ENCODE data around the gene CYTH3.

Gene CYTH3

GRCh38 chr7:6163402-6163801 lies 109.0 kb downstream of the CYTH3 start:
- Histone ChIP-seq H3K27me3 (ENCODE audit: control insufficient read depth in 1 of 2, insufficient read depth in 2 of 2, low read length in 2 of 2) (no peaks in the 10 kb centered on the region), H3K4me3 (ENCODE audit: low read depth in 1 of 2, low read length in 2 of 2) (no peak overlapping the region), H3K9me3 (ENCODE audit: control insufficient read depth in 1 of 2, low read length in 2 of 2) (no peaks in the 10 kb centered on the region), H3K9ac (ENCODE audit: low read depth in 1 of 2, low read length in 2 of 2) (no peak overlapping the region), H3K27ac (ENCODE audit: low read depth, low read length) (no peak overlapping the region), H3K36me3 (ENCODE audit: control insufficient read depth in 1 of 2, insufficient read depth in 2 of 2, low read length in 2 of 2) (peaks cover 24 to 59% of the 10 kb centered on the region in 2 donors), H3K4me1 (ENCODE audit: control insufficient read depth in 1 of 2, insufficient read depth in 2 of 2, low read length in 2 of 2) (peaks cover 0 to 7% of the 10 kb centered on the region in 2 donors)

- no peak overlapping the region for H3K4me3 ChIP-seq (ENCODE audit: low read depth in 1 of 2, low read length in 2 of 2)
- no peak overlapping the region for H3K27ac ChIP-seq (ENCODE audit: low read depth, low read length)
- peaks cover 0 to 7% of the 10 kb centered on the region in 2 donors for H3K4me1 ChIP-seq (ENCODE audit: control insufficient read depth in 1 of 2, insufficient read depth in 2 of 2, low read length in 2 of 2)
- no peaks in the 10 kb centered on the region for H3K27me3 ChIP-seq (ENCODE audit: control insufficient read depth in 1 of 2, insufficient read depth in 2 of 2, low read length in 2 of 2)
- no peaks in the 10 kb centered on the region for H3K9me3 ChIP-seq (ENCODE audit: control insufficient read depth in 1 of 2, low read length in 2 of 2)
- no peak overlapping the region for H3K9ac ChIP-seq (ENCODE audit: low read depth in 1 of 2, low read length in 2 of 2)
- peaks cover 22 to 58% of the 10 kb centered on the region in 2 donors for H3K36me3 ChIP-seq (ENCODE audit: control insufficient read depth in 1 of 2, insufficient read depth in 2 of 2, low read length in 2 of 2)
Measured at GRCh38 chr7:6162650-6163366, 109.6 kb downstream of the CYTH3 start.

DNA sequence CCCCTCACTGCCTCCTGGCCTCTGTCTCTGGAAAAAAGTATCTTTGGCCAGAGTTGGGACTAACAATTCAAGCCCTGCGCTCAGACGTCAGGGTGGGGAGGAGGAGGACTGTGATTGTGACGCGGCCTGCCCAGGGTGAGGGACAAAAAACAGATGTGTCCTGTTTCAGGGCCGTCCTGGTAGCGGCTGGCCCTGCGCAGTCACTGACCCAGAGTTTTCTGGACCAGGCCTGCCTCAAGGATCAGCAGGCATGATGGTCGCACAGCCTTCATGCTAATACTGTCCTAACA lies 110.1 kb downstream of the CYTH3 start:
- peaks cover 0 to 7% of the 10 kb centered on the region in 2 donors for H3K4me1 ChIP-seq (ENCODE audit: control insufficient read depth in 1 of 2, insufficient read depth in 2 of 2, low read length in 2 of 2)
- no peaks in the 10 kb centered on the region for H3K9me3 ChIP-seq (ENCODE audit: control insufficient read depth in 1 of 2, low read length in 2 of 2)
- peak overlapping the region; percentile 38 for H3K27ac ChIP-seq (ENCODE audit: low read depth, low read length)
- no peak overlapping the region for H3K4me3 ChIP-seq (ENCODE audit: low read depth in 1 of 2, low read length in 2 of 2)
- H3K27me3 ChIP-seq (ENCODE audit: control insufficient read depth in 1 of 2, insufficient read depth in 2 of 2, low read length in 2 of 2), result no peaks in the 10 kb centered on the region
- no peak overlapping the region for H3K9ac ChIP-seq (ENCODE audit: low read depth in 1 of 2, low read length in 2 of 2)
- H3K36me3 ChIP-seq (ENCODE audit: control insufficient read depth in 1 of 2, insufficient read depth in 2 of 2, low read length in 2 of 2), result peaks cover 22 to 60% of the 10 kb centered on the region in 2 donors

DNA sequence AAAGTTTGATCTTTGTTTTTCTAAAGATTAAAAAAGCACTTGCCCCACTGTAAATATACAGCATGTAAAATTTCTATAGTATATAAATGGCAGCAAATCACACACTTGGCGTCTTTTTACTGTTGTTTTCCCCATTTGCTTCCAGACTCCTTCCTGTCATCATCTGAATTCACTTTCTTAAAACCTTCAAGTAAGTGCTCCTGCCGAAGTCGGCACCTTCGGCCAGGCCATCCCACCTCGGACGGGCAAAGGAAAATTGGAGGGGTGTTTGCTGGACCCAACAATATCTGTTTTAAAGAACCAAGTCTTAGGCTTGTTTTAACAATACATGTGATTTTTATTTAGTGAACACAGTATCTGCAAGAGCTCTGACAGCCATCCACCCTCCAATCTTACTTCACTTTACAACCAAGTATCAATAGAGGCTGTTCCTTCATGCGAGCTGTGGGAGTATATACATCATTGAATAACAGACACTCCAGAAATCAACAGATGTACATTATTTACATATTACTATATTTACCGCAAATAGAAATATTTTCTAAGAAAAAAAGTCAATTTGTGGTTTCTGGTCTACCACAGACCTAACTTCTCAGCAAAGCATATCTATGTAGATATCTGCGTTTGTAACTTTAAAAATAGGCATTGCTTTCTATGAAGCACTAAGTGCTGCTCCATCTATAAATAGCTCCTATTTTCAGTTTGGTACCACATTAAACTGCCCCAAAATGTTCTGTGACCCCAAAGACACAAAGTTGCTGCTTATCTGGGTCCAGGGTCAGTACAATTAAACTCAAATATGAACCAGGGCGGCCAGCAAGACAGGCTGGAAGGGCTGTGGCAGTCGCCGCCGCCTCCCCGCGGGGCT lies 110.7 kb downstream of the CYTH3 start:
- Histone ChIP-seq H3K4me3 (ENCODE audit: low read depth in 1 of 2, low read length in 2 of 2) (no peak overlapping the region), H3K27ac (ENCODE audit: low read depth, low read length) (peak overlapping the region; percentile 38), H3K4me1 (ENCODE audit: control insufficient read depth in 1 of 2, insufficient read depth in 2 of 2, low read length in 2 of 2) (peaks cover 0 to 7% of the 10 kb centered on the region in 2 donors)

DNA sequence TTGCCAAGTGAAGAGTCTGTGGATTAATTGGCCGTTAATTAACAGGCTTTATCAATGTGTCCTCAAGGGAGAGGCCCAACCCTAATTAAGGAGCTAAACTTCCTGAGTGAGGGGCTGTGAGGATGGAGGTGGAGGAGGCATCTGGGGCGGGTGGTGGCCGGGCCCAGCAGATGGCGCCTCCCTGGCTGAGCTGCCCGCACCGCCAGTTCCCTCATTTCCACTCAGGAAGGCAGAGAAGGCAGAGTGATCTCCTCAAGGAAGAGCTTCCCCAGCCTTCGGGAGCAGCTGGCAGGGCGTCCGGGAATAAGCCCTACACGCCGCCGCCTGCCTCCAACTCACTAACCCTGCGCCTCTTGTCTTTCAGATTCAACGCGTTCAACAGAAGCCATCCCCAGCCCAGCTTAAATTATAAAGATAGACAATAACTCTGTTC lies 112.2 kb downstream of the CYTH3 start:
- Histone ChIP-seq H3K9me3 (ENCODE audit: control insufficient read depth in 1 of 2, low read length in 2 of 2) (no peaks in the 10 kb centered on the region), H3K36me3 (ENCODE audit: control insufficient read depth in 1 of 2, insufficient read depth in 2 of 2, low read length in 2 of 2) (peaks cover 27 to 71% of the 10 kb centered on the region in 2 donors), H3K27me3 (ENCODE audit: control insufficient read depth in 1 of 2, insufficient read depth in 2 of 2, low read length in 2 of 2) (no peaks in the 10 kb centered on the region), H3K27ac (ENCODE audit: low read depth, low read length) (no peak overlapping the region), H3K4me1 (ENCODE audit: control insufficient read depth in 1 of 2, insufficient read depth in 2 of 2, low read length in 2 of 2) (peaks cover 0 to 7% of the 10 kb centered on the region in 2 donors), H3K4me3 (ENCODE audit: low read depth in 1 of 2, low read length in 2 of 2) (no peak overlapping the region), H3K9ac (ENCODE audit: low read depth in 1 of 2, low read length in 2 of 2) (no peak overlapping the region)

More for the DNA sequence above, 110.7 kb downstream of the CYTH3 start:
- Histone ChIP-seq H3K9me3 (ENCODE audit: control insufficient read depth in 1 of 2, low read length in 2 of 2) (no peaks in the 10 kb centered on the region), H3K36me3 (ENCODE audit: control insufficient read depth in 1 of 2, insufficient read depth in 2 of 2, low read length in 2 of 2) (peaks cover 26 to 61% of the 10 kb centered on the region in 2 donors), H3K9ac (ENCODE audit: low read depth in 1 of 2, low read length in 2 of 2) (no peak overlapping the region), H3K27me3 (ENCODE audit: control insufficient read depth in 1 of 2, insufficient read depth in 2 of 2, low read length in 2 of 2) (no peaks in the 10 kb centered on the region)

- H3K27ac ChIP-seq (ENCODE audit: low read depth, low read length), result no peak overlapping the region
Measured at GRCh38 chr7:6159524-6160031, 112.8 kb downstream of the CYTH3 start.

DNA sequence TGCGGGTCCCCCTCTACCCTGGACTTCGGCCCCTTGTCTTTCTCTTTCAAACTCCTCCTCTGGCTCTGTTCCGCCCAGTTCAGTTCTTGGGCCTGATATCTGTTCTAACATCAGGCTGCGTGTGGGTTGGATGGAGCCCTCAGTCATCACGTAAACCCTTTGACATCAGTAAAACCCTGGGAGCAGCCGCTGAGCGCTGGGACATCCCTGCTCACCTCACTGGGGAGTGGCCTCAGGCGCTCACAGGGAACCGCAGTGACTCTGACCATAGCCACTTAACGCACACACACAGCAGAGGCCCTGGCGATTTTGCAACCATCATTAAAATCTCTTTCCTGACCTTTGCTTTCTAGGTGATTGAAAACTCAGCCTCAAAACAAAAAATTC lies 113.3 kb downstream of the CYTH3 start:
- Histone ChIP-seq H3K4me3 (ENCODE audit: low read depth in 1 of 2, low read length in 2 of 2) (no peak overlapping the region), H3K9ac (ENCODE audit: low read depth in 1 of 2, low read length in 2 of 2) (no peak overlapping the region), H3K36me3 (ENCODE audit: control insufficient read depth in 1 of 2, insufficient read depth in 2 of 2, low read length in 2 of 2) (peaks cover 27 to 69% of the 10 kb centered on the region in 2 donors), H3K27ac (ENCODE audit: low read depth, low read length) (no peak overlapping the region), H3K4me1 (ENCODE audit: control insufficient read depth in 1 of 2, insufficient read depth in 2 of 2, low read length in 2 of 2) (peaks cover 0 to 7% of the 10 kb centered on the region in 2 donors), H3K27me3 (ENCODE audit: control insufficient read depth in 1 of 2, insufficient read depth in 2 of 2, low read length in 2 of 2) (no peaks in the 10 kb centered on the region), H3K9me3 (ENCODE audit: control insufficient read depth in 1 of 2, low read length in 2 of 2) (no peaks in the 10 kb centered on the region)

More at GRCh38 chr7:6159524-6160031, 112.8 kb downstream of the CYTH3 start:
- peaks cover 27 to 72% of the 10 kb centered on the region in 2 donors for H3K36me3 ChIP-seq (ENCODE audit: control insufficient read depth in 1 of 2, insufficient read depth in 2 of 2, low read length in 2 of 2)
- H3K4me1 ChIP-seq (ENCODE audit: control insufficient read depth in 1 of 2, insufficient read depth in 2 of 2, low read length in 2 of 2), result peaks cover 0 to 7% of the 10 kb centered on the region in 2 donors
- no peaks in the 10 kb centered on the region for H3K27me3 ChIP-seq (ENCODE audit: control insufficient read depth in 1 of 2, insufficient read depth in 2 of 2, low read length in 2 of 2)
- H3K9ac ChIP-seq (ENCODE audit: low read depth in 1 of 2, low read length in 2 of 2), result no peak overlapping the region
- no peak overlapping the region for H3K4me3 ChIP-seq (ENCODE audit: low read depth in 1 of 2, low read length in 2 of 2)
- no peaks in the 10 kb centered on the region for H3K9me3 ChIP-seq (ENCODE audit: control insufficient read depth in 1 of 2, low read length in 2 of 2)

- Histone ChIP-seq H3K9me3 (ENCODE audit: control insufficient read depth in 1 of 2, low read length in 2 of 2) (no peaks in the 10 kb centered on the region), H3K9ac (ENCODE audit: low read depth in 1 of 2, low read length in 2 of 2) (no peak overlapping the region), H3K27me3 (ENCODE audit: control insufficient read depth in 1 of 2, insufficient read depth in 2 of 2, low read length in 2 of 2) (no peaks in the 10 kb centered on the region), H3K4me3 (ENCODE audit: low read depth in 1 of 2, low read length in 2 of 2) (no peak overlapping the region), H3K4me1 (ENCODE audit: control insufficient read depth in 1 of 2, insufficient read depth in 2 of 2, low read length in 2 of 2) (peaks cover 0 to 7% of the 10 kb centered on the region in 2 donors), H3K27ac (ENCODE audit: low read depth, low read length) (no peak overlapping the region), H3K36me3 (ENCODE audit: control insufficient read depth in 1 of 2, insufficient read depth in 2 of 2, low read length in 2 of 2) (peaks cover 24 to 65% of the 10 kb centered on the region in 2 donors)
Measured at GRCh38 chr7:6158424-6159096, 113.9 kb downstream of the CYTH3 start.

DNA sequence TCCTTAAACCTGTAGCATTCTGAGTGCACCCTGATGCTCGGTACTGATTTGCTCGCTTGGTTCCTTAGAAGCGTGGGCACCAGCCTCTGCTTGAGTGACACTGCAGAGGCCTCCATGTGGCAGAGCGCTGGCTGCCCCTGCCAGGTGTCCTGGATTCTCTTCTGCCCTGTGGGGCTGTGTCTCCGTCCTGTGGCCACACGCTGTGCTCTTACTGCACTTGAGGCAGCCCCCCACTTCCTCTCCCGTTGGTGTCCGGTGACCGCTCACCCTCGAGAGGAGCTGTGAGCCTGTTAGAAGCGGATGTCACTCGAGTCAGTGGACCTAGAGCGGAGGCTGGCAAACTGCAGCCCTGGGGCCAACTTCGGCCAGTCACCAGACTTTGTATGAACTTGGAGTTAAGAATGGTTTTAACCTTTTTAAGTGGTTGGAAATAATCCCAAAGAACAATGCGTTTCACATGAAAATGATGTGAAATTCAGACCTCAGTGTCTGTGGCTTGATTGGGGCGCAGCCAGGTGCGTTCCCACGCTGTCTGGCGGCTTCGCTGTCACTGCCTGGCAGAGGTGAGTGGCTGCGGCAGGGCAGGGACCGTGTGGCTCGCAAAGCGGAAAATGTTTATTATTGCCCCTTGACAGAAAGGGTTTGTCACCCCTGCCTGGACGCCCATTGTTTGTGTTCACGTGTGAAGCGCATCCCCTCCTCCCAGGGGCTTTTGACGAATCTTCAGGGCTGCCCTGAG lies 114.6 kb downstream of the CYTH3 start:
- Histone ChIP-seq H3K4me1 (ENCODE audit: control insufficient read depth in 1 of 2, insufficient read depth in 2 of 2, low read length in 2 of 2) (peaks cover 0 to 7% of the 10 kb centered on the region in 2 donors), H3K36me3 (ENCODE audit: control insufficient read depth in 1 of 2, insufficient read depth in 2 of 2, low read length in 2 of 2) (peaks cover 21 to 61% of the 10 kb centered on the region in 2 donors), H3K4me3 (ENCODE audit: low read depth in 1 of 2, low read length in 2 of 2) (no peak overlapping the region), H3K9ac (ENCODE audit: low read depth in 1 of 2, low read length in 2 of 2) (no peak overlapping the region), H3K27ac (ENCODE audit: low read depth, low read length) (no peak overlapping the region), H3K27me3 (ENCODE audit: control insufficient read depth in 1 of 2, insufficient read depth in 2 of 2, low read length in 2 of 2) (no peaks in the 10 kb centered on the region), H3K9me3 (ENCODE audit: control insufficient read depth in 1 of 2, low read length in 2 of 2) (no peaks in the 10 kb centered on the region)

All from duodenal mucosa (tissue), 2 donors.